ENCODE results near the gene MTA2. TPM values are rescaled to one million over a fixed set of nuclear protein-coding genes. Genes with fewer than 3 reads are reported as not detected.

MTA2 gene
- total and polyA plus RNA-seq, 2 of the 8 experiments (the other 6 are each of a cell fraction or from before 2014, with no cell fraction given) = 25.7 to 114 TPM

- TF ChIP-seq RNF2 (IDR thresholded peaks at IDR 0.05; ENCODE audit: borderline replicate concordance, low read depth, low read length, missing control alignments, poor library complexity, severe bottlenecking) (no peak), CTBP2 (IDR thresholded peaks at IDR 0.05; ENCODE audit: borderline replicate concordance, insufficient read depth, insufficient read length, low read length) (no peak), SIN3A (conservative IDR thresholded peaks at IDR 0.05 in 1 of 2, IDR thresholded peaks at IDR 0.05 in 1 of 2; ENCODE audit: low read depth in 1 of 2, low read length in 2 of 2) (peak; percentile 48 to 63; a peak in 2 of 4 replicates), CHD2 (IDR thresholded peaks at IDR 0.05; ENCODE audit: low read length) (no peak; the same call in 1 of the 2 replicates)
Measured at GRCh38 chr11:62611705-62612365, 10.2 kb upstream of the MTA2 start (continued).

Data from H1 (cell line).